DOHH2 (cell line): ENCODE measurements around the gene ADAM30.

Experiments
- H3F3A ChIP-seq: fragments of 200-600 bp; sonication (generic), shearing (Covaris generic); 2 replicates; pipeline ENCODE4 v1.6.0; 2016; ENCODE audit warnings: antibody characterized with exemption, mild to moderate bottlenecking; ENCODE audit not compliant: control insufficient read depth, insufficient read depth
- H3K27ac ChIP-seq: fragments of 200-600 bp; sonication (generic); 2 replicates; pipeline ENCODE4 v1.5.1; 2014; ENCODE audit warnings: low read depth, mild to moderate bottlenecking, low read length, moderate library complexity
- H3K27me3 ChIP-seq: fragments of 200-600 bp; sonication (generic); 2 replicates; pipeline ENCODE4 v1.6.1; 2014; ENCODE audit warnings: mild to moderate bottlenecking, low read length, mixed read lengths; ENCODE audit not compliant: control insufficient read depth
- H3K36me3 ChIP-seq: fragments of 200-600 bp; sonication (generic); 2 replicates; pipeline ENCODE4 v1.6.1; 2014; ENCODE audit warnings: mild to moderate bottlenecking, low read length, moderate library complexity, mixed read lengths; ENCODE audit not compliant: control insufficient read depth
- H3K4me1 ChIP-seq: fragments of 200-600 bp; sonication (generic); 2 replicates; pipeline ENCODE4 v1.6.1; 2014; ENCODE audit warnings: mild to moderate bottlenecking, low read length, mixed read lengths; ENCODE audit not compliant: control insufficient read depth
- H3K4me2 ChIP-seq: fragments of 200-600 bp; sonication (generic); 2 replicates; pipeline ENCODE4 v1.6.0; 2014; ENCODE audit warnings: mild to moderate bottlenecking, low read length, moderate library complexity
- H3K4me3 ChIP-seq: fragments of 200-600 bp; sonication (generic); 2 replicates; pipeline ENCODE4 v1.5.1; 2014; ENCODE audit warnings: mild to moderate bottlenecking, low read length, mixed read lengths
- H3K79me2 ChIP-seq: fragments of 200-600 bp; sonication (generic); 2 replicates; pipeline ENCODE4 v1.6.1; 2014; ENCODE audit warnings: mild to moderate bottlenecking, low read length, mixed read lengths; ENCODE audit not compliant: control insufficient read depth
- H3K9me2 ChIP-seq: fragments of 200-600 bp; sonication (generic); replicated peaks from 2 replicates; pipeline ENCODE4 v1.6.1; 2014; ENCODE audit warnings: mild to moderate bottlenecking, low read length, mixed read lengths; ENCODE audit not compliant: control insufficient read depth
- H3K9me3 ChIP-seq: fragments of 200-600 bp; sonication (generic); 2 replicates; pipeline ENCODE4 v1.6.1; 2014; ENCODE audit warnings: antibody characterized with exemption, low read length, mixed read lengths; ENCODE audit not compliant: control insufficient read depth, insufficient read depth
- H4K20me1 ChIP-seq: fragments of 200-600 bp; sonication (generic); 2 replicates; pipeline ENCODE4 v1.6.0; 2014; ENCODE audit warnings: low read depth, mild to moderate bottlenecking, antibody characterized with exemption, low read length, moderate library complexity; ENCODE audit not compliant: control insufficient read depth, insufficient read depth
- CTCF ChIP-seq: fragments of 200-600 bp; sonication (generic); IDR thresholded peaks from one replicate; pipeline ENCODE4 v1.5.1; 2014; ENCODE audit warnings: antibody characterized with exemption, mild to moderate bottlenecking, low read depth, low read length; ENCODE audit not compliant: poor library complexity, severe bottlenecking
- EZH2phosphoT487 ChIP-seq: fragments of 200-600 bp; sonication (generic); IDR thresholded peaks from 2 replicates; pipeline ENCODE4 v1.6.1; 2017; ENCODE audit warnings: borderline replicate concordance, mild to moderate bottlenecking, antibody characterized with exemption, low read length, moderate library complexity, mixed read lengths

Gene ADAM30

GRCh38 chr1:119882132-119883049 is 13.9 kb downstream of the ADAM30 start:
- Histone ChIP-seq H3K4me1 (no peaks in the 10 kb centered on the region), H3K9me3 (no peaks in the 10 kb centered on the region), H3K4me2 (no peak overlapping the region), H3K36me3 (no peaks in the 10 kb centered on the region), H3K27ac (no peak overlapping the region), H4K20me1 (no peaks in the 10 kb centered on the region), H3K79me2 (no peaks in the 10 kb centered on the region), H3K4me3 (no peak overlapping the region), H3K9me2 (no peaks in the 10 kb centered on the region), H3F3A (no peaks in the 10 kb centered on the region), H3K27me3 (0 out of 2 replicates have a peak, but pooled peaks cover 5% of the 10 kb centered on the region)
- no peak for TF ChIP-seq EZH2phosphoT487
- TF ChIP-seq CTCF: no peak

- Histone ChIP-seq H3K9me2 (no peaks in the 10 kb centered on the region), H3K36me3 (no peaks in the 10 kb centered on the region), H4K20me1 (no peaks in the 10 kb centered on the region), H3F3A (no peaks in the 10 kb centered on the region), H3K79me2 (no peaks in the 10 kb centered on the region), H3K4me3 (no peak overlapping the region), H3K27me3 (0 out of 2 replicates have a peak, but pooled peaks cover 4% of the 10 kb centered on the region), H3K27ac (no peak overlapping the region), H3K9me3 (no peaks in the 10 kb centered on the region), H3K4me2 (no peak overlapping the region), H3K4me1 (no peaks in the 10 kb centered on the region)
- TF ChIP-seq EZH2phosphoT487 (no peak), CTCF (no peak)
Observed at GRCh38 chr1:119879510-119880434, 16.5 kb downstream of the ADAM30 start.

- TF ChIP-seq EZH2phosphoT487 (no peak), CTCF (no peak)
- H3K27me3 ChIP-seq: peaks cover 4% of the 10 kb centered on the region; the same call in 1 of the 2 replicates
Observed at GRCh38 chr1:119878171-119878570, 18.1 kb downstream of the ADAM30 start.

More at GRCh38 chr1:119878171-119878570, 18.1 kb downstream of the ADAM30 start:
- H3F3A ChIP-seq: no peaks in the 10 kb centered on the region
- no peaks in the 10 kb centered on the region for H3K9me3 ChIP-seq
- no peak overlapping the region for H3K4me2 ChIP-seq
- no peaks in the 10 kb centered on the region for H3K4me1 ChIP-seq
- no peaks in the 10 kb centered on the region for H3K9me2 ChIP-seq
- H3K27ac ChIP-seq: no peak overlapping the region
- H3K4me3 ChIP-seq: no peak overlapping the region
- H4K20me1 ChIP-seq: no peaks in the 10 kb centered on the region
- no peaks in the 10 kb centered on the region for H3K36me3 ChIP-seq
- no peaks in the 10 kb centered on the region for H3K79me2 ChIP-seq
